HepG2 (cell line): ENCODE data around the gene BABAM1. TPM values are rescaled to one million over a fixed set of nuclear protein-coding genes. Genes with fewer than 3 reads are reported as not detected.

Experiments
- AHR ChIP-seq: IDR thresholded peaks from 2 replicates; pipeline ENCODE4 v1.6.1; 2018; ENCODE audit warnings: missing genetic modification reagents, missing compliant biosample characterization
- ATF1 ChIP-seq: IDR thresholded peaks from 2 replicates; pipeline ENCODE4 v1.6.1; 2016; ENCODE audit warnings: mild to moderate bottlenecking, control low read depth
- FLYWCH1 ChIP-seq: sonication (generic); formaldehyde crosslinking; IDR thresholded peaks from 2 replicates; pipeline ENCODE4 v1.8.1; 2023; ENCODE audit warnings: mild to moderate bottlenecking, missing genetic modification reagents
- HNF4A ChIP-seq: sonication (generic); formaldehyde crosslinking; IDR thresholded peaks from 2 replicates; pipeline ENCODE4 v1.4.0; 2020; ENCODE audit warnings: missing genetic modification reagents
- MTF2 ChIP-seq: sonication (generic); formaldehyde crosslinking; IDR thresholded peaks from 2 replicates; pipeline ENCODE4 v1.5.0; 2020; ENCODE audit warnings: missing genetic modification reagents, borderline replicate concordance
- POLR2A ChIP-seq, 2 experiments: IDR thresholded peaks; 2 replicates each; pipeline ENCODE4 v1.6.1; 2011; ENCODE audit warnings: low read depth in 2 of 2, low read length in 2 of 2, mild to moderate bottlenecking in 1 of 2, moderate library complexity in 1 of 2; ENCODE audit not compliant: insufficient read depth in 1 of 2
- SOX13 ChIP-seq, 3 experiments: fragments of 450-650 bp in 1 of 3; sonication (generic) in 1 of 3; formaldehyde crosslinking in 1 of 3; IDR thresholded peaks in 2 of 3; conservative IDR thresholded peaks in 1 of 3; 2 replicates each; pipeline versions ENCODE4 v1.5.0 to v1.6.1; 2016 to 2020; ENCODE audit warnings: antibody characterized with exemption in 1 of 3, mild to moderate bottlenecking in 1 of 3, missing compliant biosample characterization in 1 of 3, missing genetic modification reagents in 1 of 3, moderate library complexity in 1 of 3
- SP1 ChIP-seq, 2 experiments: fragments of 450-650 bp in 1 of 2; sonication (generic) in 1 of 2; formaldehyde crosslinking in 1 of 2; IDR thresholded peaks; 2 replicates each; pipeline versions ENCODE4 v1.4.0 to v1.6.1; 2016 to 2020; ENCODE audit warnings: missing genetic modification reagents in 1 of 2
- SYNCRIP ChIP-seq: fragments of 200-400 bp; formaldehyde crosslinking; IDR thresholded peaks from 2 replicates; pipeline ENCODE4 v1.6.1; 2018; ENCODE audit warnings: mild to moderate bottlenecking, low read depth, low read length; ENCODE audit not compliant: insufficient read depth
- YEATS2 ChIP-seq: sonication (generic); formaldehyde crosslinking; IDR thresholded peaks from 2 replicates; pipeline ENCODE4 v1.4.0; 2020; ENCODE audit warnings: missing genetic modification reagents, borderline replicate concordance
- ZFP36L1 ChIP-seq: sonication (generic); formaldehyde crosslinking; IDR thresholded peaks from 2 replicates; pipeline ENCODE4 v1.8.0; 2022; ENCODE audit warnings: mild to moderate bottlenecking, missing genetic modification reagents, moderate library complexity
- ZNF225 ChIP-seq: sonication (generic); formaldehyde crosslinking; IDR thresholded peaks from 2 replicates; pipeline ENCODE4 v1.4.0; 2020; ENCODE audit warnings: mild to moderate bottlenecking, missing genetic modification reagents
- ZNF3 ChIP-seq: IDR thresholded peaks from 2 replicates; pipeline ENCODE4 v1.7.0; 2017; ENCODE audit warnings: inconsistent platforms
- ZNF484 ChIP-seq: sonication (generic); formaldehyde crosslinking; IDR thresholded peaks from 2 replicates; pipeline ENCODE4 v1.5.1; 2020; ENCODE audit warnings: mild to moderate bottlenecking, low read depth, missing genetic modification reagents, borderline replicate concordance
- ZNF530 ChIP-seq: sonication (generic); formaldehyde crosslinking; IDR thresholded peaks from 2 replicates; pipeline ENCODE4 v1.5.0; 2020; ENCODE audit warnings: low read depth, mild to moderate bottlenecking, missing genetic modification reagents
- ZSCAN21 ChIP-seq: sonication (generic); formaldehyde crosslinking; IDR thresholded peaks from 2 replicates; pipeline ENCODE4 v1.8.0; 2022; ENCODE audit warnings: mild to moderate bottlenecking, missing genetic modification reagents, moderate library complexity, borderline replicate concordance
- ZSCAN9 ChIP-seq: IDR thresholded peaks from 2 replicates; pipeline ENCODE4 v1.6.1; 2016; ENCODE audit warnings: borderline replicate concordance
- polyA plus RNA-seq, 8 experiments: library from polyadenylated mRNA; depleted of rRNA in 3 of 8; stranded (reverse) in 7 of 8; unstranded in 1 of 8; fragments of >200 nt; fragmentation: Illumina TruSeq in 4 of 8; extraction: Trizol in 4 of 8; gene quantifications; 2 replicates each; pipeline versions ENCODE4 v1.2.1 to v1.2.3, GENCODE V29; 2011 to 2016; ENCODE audit warnings: low read depth in 4 of 8, missing spikeins in 1 of 8, mixed read lengths in 1 of 8; ENCODE audit not compliant: insufficient read depth in 1 of 8
- total RNA-seq, 5 experiments: library from RNA; depleted of rRNA; stranded (reverse); fragments of >200 nt; fragmentation: Illumina TruSeq; extraction: Trizol; gene quantifications; 2 replicates each; pipeline ENCODE4 v1.2.3, GENCODE V29; 2016; ENCODE audit warnings: low read depth in 1 of 5
- TF ChIP-seq, protein P1 (sequence below): sonication (generic); formaldehyde crosslinking; IDR thresholded peaks from 2 replicates; pipeline ENCODE4 v1.9.0; 2021; ENCODE audit warnings: missing genetic modification reagents, mild to moderate bottlenecking, borderline replicate concordance
- TF ChIP-seq, protein P2 (sequence below): sonication (generic); formaldehyde crosslinking; IDR thresholded peaks from 2 replicates; pipeline ENCODE4 v1.5.0; 2020; ENCODE audit warnings: missing genetic modification reagents
- TF ChIP-seq, protein P3 (sequence below): sonication (generic); formaldehyde crosslinking; IDR thresholded peaks from 2 replicates; pipeline ENCODE4 v1.4.0; 2020; ENCODE audit warnings: missing genetic modification reagents
- TF ChIP-seq, protein P4 (sequence below): fragments of 450-650 bp; IDR thresholded peaks from 2 replicates; pipeline ENCODE4 v1.6.1; 2016
- TF ChIP-seq, protein P5 (sequence below): sonication (generic); formaldehyde crosslinking; IDR thresholded peaks from 2 replicates; pipeline ENCODE4 v1.8.0; 2022; ENCODE audit warnings: missing genetic modification reagents, mild to moderate bottlenecking, inconsistent platforms, borderline replicate concordance

BABAM1 gene
- total and polyA plus RNA-seq, 2 of the 13 experiments (the other 11 are each of a cell fraction or from before 2014, with no cell fraction given): 70.0 to 82.0 TPM

DNA sequence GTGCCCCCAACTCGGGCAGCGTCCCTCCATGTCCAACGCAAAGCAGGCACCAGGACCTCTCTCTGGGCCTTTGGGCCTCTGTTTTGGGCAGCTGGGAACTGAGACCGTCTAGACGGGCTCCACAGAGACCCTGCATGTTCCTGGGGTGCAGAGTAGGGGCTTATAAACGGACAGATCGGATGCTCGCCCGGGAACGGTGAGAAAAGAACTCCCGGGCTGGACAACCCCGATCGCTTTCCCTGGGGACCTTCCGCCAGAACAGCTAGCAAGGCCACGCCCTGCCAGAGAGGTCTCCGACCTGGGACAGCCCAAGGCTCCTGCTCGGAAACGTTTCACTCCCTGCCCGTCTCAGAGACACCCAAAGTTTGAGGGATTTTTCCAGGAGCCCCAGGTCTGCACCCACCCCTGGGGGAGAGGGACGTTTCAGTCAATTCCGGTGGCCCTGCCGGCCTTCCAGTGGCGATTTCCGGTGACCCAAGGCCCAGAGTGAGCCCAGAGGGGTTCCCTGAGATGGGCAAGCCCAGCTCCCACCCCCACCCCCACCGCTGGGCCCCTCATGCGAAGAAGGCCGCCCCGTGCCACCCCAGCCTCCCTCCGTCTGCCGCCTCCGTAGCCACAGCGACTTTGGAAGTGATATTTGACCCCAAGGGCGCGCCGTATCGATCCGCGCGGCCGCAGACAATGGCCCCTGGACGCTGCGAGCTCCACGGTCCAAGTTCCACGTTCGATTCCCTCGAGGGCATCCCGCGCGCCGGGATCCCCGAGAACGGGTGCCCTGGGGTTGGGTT is 23.2 kb upstream of the BABAM1 start (continued):
- TF ChIP-seq, protein P1, sequence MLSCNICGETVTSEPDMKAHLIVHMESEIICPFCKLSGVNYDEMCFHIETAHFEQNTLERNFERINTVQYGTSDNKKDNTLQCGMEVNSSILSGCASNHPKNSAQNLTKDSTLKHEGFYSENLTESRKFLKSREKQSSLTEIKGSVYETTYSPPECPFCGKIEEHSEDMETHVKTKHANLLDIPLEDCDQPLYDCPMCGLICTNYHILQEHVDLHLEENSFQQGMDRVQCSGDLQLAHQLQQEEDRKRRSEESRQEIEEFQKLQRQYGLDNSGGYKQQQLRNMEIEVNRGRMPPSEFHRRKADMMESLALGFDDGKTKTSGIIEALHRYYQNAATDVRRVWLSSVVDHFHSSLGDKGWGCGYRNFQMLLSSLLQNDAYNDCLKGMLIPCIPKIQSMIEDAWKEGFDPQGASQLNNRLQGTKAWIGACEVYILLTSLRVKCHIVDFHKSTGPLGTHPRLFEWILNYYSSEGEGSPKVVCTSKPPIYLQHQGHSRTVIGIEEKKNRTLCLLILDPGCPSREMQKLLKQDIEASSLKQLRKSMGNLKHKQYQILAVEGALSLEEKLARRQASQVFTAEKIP (CRISPR knock-in tag): no peak
- TF ChIP-seq, protein P2, sequence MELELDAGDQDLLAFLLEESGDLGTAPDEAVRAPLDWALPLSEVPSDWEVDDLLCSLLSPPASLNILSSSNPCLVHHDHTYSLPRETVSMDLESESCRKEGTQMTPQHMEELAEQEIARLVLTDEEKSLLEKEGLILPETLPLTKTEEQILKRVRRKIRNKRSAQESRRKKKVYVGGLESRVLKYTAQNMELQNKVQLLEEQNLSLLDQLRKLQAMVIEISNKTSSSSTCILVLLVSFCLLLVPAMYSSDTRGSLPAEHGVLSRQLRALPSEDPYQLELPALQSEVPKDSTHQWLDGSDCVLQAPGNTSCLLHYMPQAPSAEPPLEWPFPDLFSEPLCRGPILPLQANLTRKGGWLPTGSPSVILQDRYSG: no peak
- TF ChIP-seq ATF1 (CRISPR knock-in tag) (no peak), MTF2 (CRISPR knock-in tag) (no peak), POLR2A (IDR thresholded peaks at IDR 0.05; ENCODE audit: insufficient read depth in 1 of 2, low read depth in 2 of 2, low read length in 2 of 2) (peak; percentile 1 to 29; a peak in 3 of 4 replicates), YEATS2 (CRISPR knock-in tag) (no peak), FLYWCH1 (CRISPR knock-in tag) (no peak), ZSCAN9 (CRISPR knock-in tag) (no peak), ZSCAN21 (no peak; the same call in 1 of the 2 replicates), SOX13 (IDR thresholded peaks at IDR 0.05) (peak; percentile 69; the same call in 1 of the 2 replicates), SOX13 (CRISPR knock-in tag; conservative IDR thresholded peaks at IDR 0.05 in 1 of 2, IDR thresholded peaks at IDR 0.05 in 1 of 2) (peak in 1 of 2 experiments; percentile 93; a peak in 2 of 4 replicates), ZNF530 (CRISPR knock-in tag) (no peak), ZNF3 (CRISPR knock-in tag) (no peak), SP1 (IDR thresholded peaks at IDR 0.05) (no peak), SP1 (CRISPR knock-in tag; IDR thresholded peaks at IDR 0.05) (no peak), HNF4A (peak; percentile 97), AHR (CRISPR knock-in tag) (no peak), ZFP36L1 (CRISPR knock-in tag) (no peak), ZNF484 (CRISPR knock-in tag) (no peak), SYNCRIP (no peak), ZNF225 (CRISPR knock-in tag) (no peak)
- TF ChIP-seq, protein P3, sequence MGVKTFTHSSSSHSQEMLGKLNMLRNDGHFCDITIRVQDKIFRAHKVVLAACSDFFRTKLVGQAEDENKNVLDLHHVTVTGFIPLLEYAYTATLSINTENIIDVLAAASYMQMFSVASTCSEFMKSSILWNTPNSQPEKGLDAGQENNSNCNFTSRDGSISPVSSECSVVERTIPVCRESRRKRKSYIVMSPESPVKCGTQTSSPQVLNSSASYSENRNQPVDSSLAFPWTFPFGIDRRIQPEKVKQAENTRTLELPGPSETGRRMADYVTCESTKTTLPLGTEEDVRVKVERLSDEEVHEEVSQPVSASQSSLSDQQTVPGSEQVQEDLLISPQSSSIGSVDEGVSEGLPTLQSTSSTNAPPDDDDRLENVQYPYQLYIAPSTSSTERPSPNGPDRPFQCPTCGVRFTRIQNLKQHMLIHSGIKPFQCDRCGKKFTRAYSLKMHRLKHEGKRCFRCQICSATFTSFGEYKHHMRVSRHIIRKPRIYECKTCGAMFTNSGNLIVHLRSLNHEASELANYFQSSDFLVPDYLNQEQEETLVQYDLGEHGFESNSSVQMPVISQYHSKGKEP (CRISPR knock-in tag): no peak
- TF ChIP-seq, protein P4, sequence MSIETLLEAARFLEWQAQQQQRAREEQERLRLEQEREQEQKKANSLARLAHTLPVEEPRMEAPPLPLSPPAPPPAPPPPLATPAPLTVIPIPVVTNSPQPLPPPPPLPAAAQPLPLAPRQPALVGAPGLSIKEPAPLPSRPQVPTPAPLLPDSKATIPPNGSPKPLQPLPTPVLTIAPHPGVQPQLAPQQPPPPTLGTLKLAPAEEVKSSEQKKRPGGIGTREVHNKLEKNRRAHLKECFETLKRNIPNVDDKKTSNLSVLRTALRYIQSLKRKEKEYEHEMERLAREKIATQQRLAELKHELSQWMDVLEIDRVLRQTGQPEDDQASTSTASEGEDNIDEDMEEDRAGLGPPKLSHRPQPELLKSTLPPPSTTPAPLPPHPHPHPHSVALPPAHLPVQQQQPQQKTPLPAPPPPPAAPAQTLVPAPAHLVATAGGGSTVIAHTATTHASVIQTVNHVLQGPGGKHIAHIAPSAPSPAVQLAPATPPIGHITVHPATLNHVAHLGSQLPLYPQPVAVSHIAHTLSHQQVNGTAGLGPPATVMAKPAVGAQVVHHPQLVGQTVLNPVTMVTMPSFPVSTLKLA: no peak
- TF ChIP-seq, protein P5, sequence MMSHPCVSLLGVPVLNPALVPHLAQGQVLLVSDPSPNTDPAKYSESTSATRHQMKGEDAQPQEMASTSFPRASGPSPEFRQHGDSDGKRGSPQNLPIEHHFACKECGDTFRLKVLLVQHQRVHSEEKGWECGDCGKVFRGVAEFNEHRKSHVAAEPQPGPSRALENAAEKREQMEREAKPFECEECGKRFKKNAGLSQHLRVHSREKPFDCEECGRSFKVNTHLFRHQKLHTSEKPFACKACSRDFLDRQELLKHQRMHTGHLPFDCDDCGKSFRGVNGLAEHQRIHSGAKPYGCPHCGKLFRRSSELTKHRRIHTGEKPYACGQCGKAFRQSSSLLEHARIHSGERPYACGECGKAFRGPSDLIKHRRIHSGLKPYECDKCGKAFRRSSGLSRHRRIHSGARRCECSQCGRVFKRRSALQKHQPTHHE (CRISPR knock-in tag): 0 out of 2 replicates have a peak, but pooled peaks have one; percentile 72
